Measurements from ENCODE around the gene AFF3. TPM values are rescaled to one million over a fixed set of nuclear protein-coding genes. Genes with fewer than 3 reads are reported as not detected.

AFF3 gene
- total and polyA plus RNA-seq, 2 of the 8 experiments (the other 6 are each of a cell fraction or from before 2014, with no cell fraction given), result 0.27 to 3.0 TPM

GRCh38 chr2:99802734-99803133 is 339.7 kb downstream of the AFF3 start (continued):
- TF ChIP-seq, protein P1, sequence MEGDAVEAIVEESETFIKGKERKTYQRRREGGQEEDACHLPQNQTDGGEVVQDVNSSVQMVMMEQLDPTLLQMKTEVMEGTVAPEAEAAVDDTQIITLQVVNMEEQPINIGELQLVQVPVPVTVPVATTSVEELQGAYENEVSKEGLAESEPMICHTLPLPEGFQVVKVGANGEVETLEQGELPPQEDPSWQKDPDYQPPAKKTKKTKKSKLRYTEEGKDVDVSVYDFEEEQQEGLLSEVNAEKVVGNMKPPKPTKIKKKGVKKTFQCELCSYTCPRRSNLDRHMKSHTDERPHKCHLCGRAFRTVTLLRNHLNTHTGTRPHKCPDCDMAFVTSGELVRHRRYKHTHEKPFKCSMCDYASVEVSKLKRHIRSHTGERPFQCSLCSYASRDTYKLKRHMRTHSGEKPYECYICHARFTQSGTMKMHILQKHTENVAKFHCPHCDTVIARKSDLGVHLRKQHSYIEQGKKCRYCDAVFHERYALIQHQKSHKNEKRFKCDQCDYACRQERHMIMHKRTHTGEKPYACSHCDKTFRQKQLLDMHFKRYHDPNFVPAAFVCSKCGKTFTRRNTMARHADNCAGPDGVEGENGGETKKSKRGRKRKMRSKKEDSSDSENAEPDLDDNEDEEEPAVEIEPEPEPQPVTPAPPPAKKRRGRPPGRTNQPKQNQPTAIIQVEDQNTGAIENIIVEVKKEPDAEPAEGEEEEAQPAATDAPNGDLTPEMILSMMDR (IDR thresholded peaks at IDR 0.05; ENCODE audit: control extremely low read depth in 1 of 3, insufficient read depth in 1 of 3, low read depth in 1 of 3, low read length in 3 of 3), result no peak
